Measurements from ENCODE around the gene CD9.
A peak's percentile ranks its signal among the peaks of the same experiment; 100 is the strongest.
"Not testable (repeated sequence)": the region's sequence is repeated elsewhere in the genome, so short reads cannot be mapped to it uniquely, and the experiment has no call there.

The CD9 gene

GRCh38 chr12:6200256-6201212 is at the start of gene CD9:
TSS of gene CD9 (plus strand) at chr12:6200400. CDS start at chr12:6200500, 100 bp downstream.
- Histone ChIP-seq H3K4me1 (ENCODE audit: insufficient read depth, low read length) (peaks cover 60% of the 10 kb centered on the region), H3K27ac (ENCODE audit: low read depth, low read length) (peak within 1 kb of the TSS; percentile 95), H3K4me3 (ENCODE audit: low read depth in 1 of 2, low read length in 2 of 2) (peak within 1 kb of the TSS; percentile 82 to 96), H3K27me3 (ENCODE audit: control insufficient read depth in 1 of 2, insufficient read depth in 2 of 2, low read length in 2 of 2) (no peaks in the 10 kb centered on the region), H3K9me3 (ENCODE audit: low read length) (no peaks in the 10 kb centered on the region), H3K36me3 (ENCODE audit: insufficient read depth, low read length) (peaks cover 1% of the 10 kb centered on the region), H3K9ac (ENCODE audit: low read length) (peak within 1 kb of the TSS; percentile 97)

GRCh38 chr12:6154730-6155459 is 45.3 kb upstream of the CD9 start:
- no peaks in the 10 kb centered on the region for H3K27me3 ChIP-seq (ENCODE audit: control insufficient read depth in 1 of 2, insufficient read depth in 2 of 2, low read length in 2 of 2)
- no peaks in the 10 kb centered on the region for H3K9me3 ChIP-seq (ENCODE audit: low read length)
- H3K9ac ChIP-seq (ENCODE audit: low read length), result no peak overlapping the region
- H3K27ac ChIP-seq (ENCODE audit: low read depth, low read length), result no peak overlapping the region
- H3K4me1 ChIP-seq (ENCODE audit: insufficient read depth, low read length), result no peaks in the 10 kb centered on the region
- H3K4me3 ChIP-seq (ENCODE audit: low read depth in 1 of 2, low read length in 2 of 2), result no peak overlapping the region
- no peaks in the 10 kb centered on the region for H3K36me3 ChIP-seq (ENCODE audit: insufficient read depth, low read length)

GRCh38 chr12:6157482-6157881 is 42.7 kb upstream of the CD9 start:
- Histone ChIP-seq H3K9ac (ENCODE audit: low read length) (no peak overlapping the region), H3K36me3 (ENCODE audit: insufficient read depth, low read length) (no peaks in the 10 kb centered on the region), H3K9me3 (ENCODE audit: low read length) (no peaks in the 10 kb centered on the region), H3K27ac (ENCODE audit: low read depth, low read length) (no peak overlapping the region), H3K27me3 (ENCODE audit: control insufficient read depth in 1 of 2, insufficient read depth in 2 of 2, low read length in 2 of 2) (no peaks in the 10 kb centered on the region), H3K4me1 (ENCODE audit: insufficient read depth, low read length) (no peaks in the 10 kb centered on the region), H3K4me3 (ENCODE audit: low read depth in 1 of 2, low read length in 2 of 2) (no peak overlapping the region)

GRCh38 chr12:6158255-6158654 is 41.9 kb upstream of the CD9 start:
- no peak overlapping the region for H3K4me3 ChIP-seq (ENCODE audit: low read depth in 1 of 2, low read length in 2 of 2)
- H3K27ac ChIP-seq (ENCODE audit: low read depth, low read length), result no peak overlapping the region
- no peaks in the 10 kb centered on the region for H3K9me3 ChIP-seq (ENCODE audit: low read length)
- no peak overlapping the region for H3K9ac ChIP-seq (ENCODE audit: low read length)
- H3K4me1 ChIP-seq (ENCODE audit: insufficient read depth, low read length), result no peaks in the 10 kb centered on the region
- H3K27me3 ChIP-seq (ENCODE audit: control insufficient read depth in 1 of 2, insufficient read depth in 2 of 2, low read length in 2 of 2), result no peaks in the 10 kb centered on the region
- no peaks in the 10 kb centered on the region for H3K36me3 ChIP-seq (ENCODE audit: insufficient read depth, low read length)

GRCh38 chr12:6158749-6159148 is 41.5 kb upstream of the CD9 start:
- Histone ChIP-seq H3K9me3 (ENCODE audit: low read length) (no peaks in the 10 kb centered on the region), H3K27ac (ENCODE audit: low read depth, low read length) (no peak overlapping the region), H3K27me3 (ENCODE audit: control insufficient read depth in 1 of 2, insufficient read depth in 2 of 2, low read length in 2 of 2) (no peaks in the 10 kb centered on the region), H3K4me1 (ENCODE audit: insufficient read depth, low read length) (no peaks in the 10 kb centered on the region), H3K9ac (ENCODE audit: low read length) (no peak overlapping the region), H3K4me3 (ENCODE audit: low read depth in 1 of 2, low read length in 2 of 2) (no peak overlapping the region), H3K36me3 (ENCODE audit: insufficient read depth, low read length) (no peaks in the 10 kb centered on the region)

- not testable (repeated sequence) for H3K4me3 ChIP-seq (ENCODE audit: low read depth in 1 of 2, low read length in 2 of 2); H3K9me3 ChIP-seq (ENCODE audit: low read length); H3K36me3 ChIP-seq (ENCODE audit: insufficient read depth, low read length); H3K27me3 ChIP-seq (ENCODE audit: control insufficient read depth in 1 of 2, insufficient read depth in 2 of 2, low read length in 2 of 2); H3K9ac ChIP-seq (ENCODE audit: low read length); H3K4me1 ChIP-seq (ENCODE audit: insufficient read depth, low read length); H3K27ac ChIP-seq (ENCODE audit: low read depth, low read length)
These were observed 40.8 kb upstream of the CD9 start for GRCh38 chr12:6159166-6160011.

GRCh38 chr12:6160049-6160649 is 40.1 kb upstream of the CD9 start:
- not testable (repeated sequence) for H3K27me3 ChIP-seq (ENCODE audit: control insufficient read depth in 1 of 2, insufficient read depth in 2 of 2, low read length in 2 of 2); H3K9ac ChIP-seq (ENCODE audit: low read length); H3K4me1 ChIP-seq (ENCODE audit: insufficient read depth, low read length); H3K9me3 ChIP-seq (ENCODE audit: low read length); H3K4me3 ChIP-seq (ENCODE audit: low read depth in 1 of 2, low read length in 2 of 2); H3K27ac ChIP-seq (ENCODE audit: low read depth, low read length); H3K36me3 ChIP-seq (ENCODE audit: insufficient read depth, low read length)

GRCh38 chr12:6161124-6161882 is 38.9 kb upstream of the CD9 start:
- Histone ChIP-seq H3K27me3 (ENCODE audit: control insufficient read depth in 1 of 2, insufficient read depth in 2 of 2, low read length in 2 of 2) (no peaks in the 10 kb centered on the region), H3K4me1 (ENCODE audit: insufficient read depth, low read length) (no peaks in the 10 kb centered on the region), H3K36me3 (ENCODE audit: insufficient read depth, low read length) (no peaks in the 10 kb centered on the region), H3K4me3 (ENCODE audit: low read depth in 1 of 2, low read length in 2 of 2) (no peak overlapping the region), H3K27ac (ENCODE audit: low read depth, low read length) (no peak overlapping the region), H3K9ac (ENCODE audit: low read length) (no peak overlapping the region), H3K9me3 (ENCODE audit: low read length) (no peaks in the 10 kb centered on the region)

- Histone ChIP-seq H3K4me1 (ENCODE audit: insufficient read depth, low read length) (peaks cover 4% of the 10 kb centered on the region), H3K27ac (ENCODE audit: low read depth, low read length) (no peak overlapping the region), H3K4me3 (ENCODE audit: low read depth in 1 of 2, low read length in 2 of 2) (no peak overlapping the region), H3K9ac (ENCODE audit: low read length) (no peak overlapping the region), H3K36me3 (ENCODE audit: insufficient read depth, low read length) (no peaks in the 10 kb centered on the region), H3K27me3 (ENCODE audit: control insufficient read depth in 1 of 2, insufficient read depth in 2 of 2, low read length in 2 of 2) (no peaks in the 10 kb centered on the region), H3K9me3 (ENCODE audit: low read length) (no peaks in the 10 kb centered on the region)
These were observed 36.7 kb upstream of the CD9 start for GRCh38 chr12:6163416-6164060.

GRCh38 chr12:6165395-6165794 is 34.8 kb upstream of the CD9 start:
- H3K27ac ChIP-seq (ENCODE audit: low read depth, low read length), result no peak overlapping the region
- peaks cover 4% of the 10 kb centered on the region for H3K4me1 ChIP-seq (ENCODE audit: insufficient read depth, low read length)

More at GRCh38 chr12:6165395-6165794, 34.8 kb upstream of the CD9 start:
- Histone ChIP-seq H3K9ac (ENCODE audit: low read length) (no peak overlapping the region), H3K4me3 (ENCODE audit: low read depth in 1 of 2, low read length in 2 of 2) (no peak overlapping the region), H3K36me3 (ENCODE audit: insufficient read depth, low read length) (no peaks in the 10 kb centered on the region), H3K27me3 (ENCODE audit: control insufficient read depth in 1 of 2, insufficient read depth in 2 of 2, low read length in 2 of 2) (no peaks in the 10 kb centered on the region), H3K9me3 (ENCODE audit: low read length) (no peaks in the 10 kb centered on the region)

Measured in muscle layer of colon (tissue), 2 donors.